Measurements from ENCODE around the gene STH.
"Not testable (repeated sequence)": the region's sequence is repeated elsewhere in the genome, so short reads cannot be mapped to it uniquely, and the experiment has no call there.

Gene STH, protein sequence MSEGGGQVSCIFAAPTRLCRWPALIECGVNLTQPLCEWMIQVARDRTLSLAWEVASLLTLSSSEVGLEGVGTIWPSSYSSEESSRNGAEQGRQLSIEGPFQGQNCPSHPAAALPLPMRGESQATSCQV

GRCh38 chr17:45998987-45999899, at the start of gene STH:
Gene STH (plus strand): TSS chr17:45999250. CDS start chr17:45999280, 30 bp downstream.
- no peak for DNase-seq

GRCh38 chr17:45949755-45950320, 49.2 kb upstream of the STH start:
- no peak for DNase-seq

DNA sequence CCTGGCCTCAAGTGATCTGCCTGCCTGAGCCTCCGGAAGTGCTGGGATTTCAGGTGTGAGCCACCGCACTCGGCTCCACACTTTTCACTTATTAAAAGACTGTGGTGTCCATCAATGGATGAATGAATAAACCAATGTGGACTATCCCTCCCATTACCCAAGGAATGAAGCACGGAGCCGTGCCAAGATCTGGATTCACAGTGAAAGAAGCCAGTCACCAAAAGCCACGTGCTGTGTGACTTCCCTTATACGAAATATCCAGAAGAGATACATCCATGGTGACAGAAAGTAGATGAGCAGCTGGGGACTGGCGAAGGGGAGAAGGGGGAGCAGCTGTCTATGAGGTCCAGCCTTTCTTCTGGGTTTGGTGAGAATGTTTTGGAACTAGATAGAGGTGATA, 48.2 kb upstream of the STH start:
- DNase-seq = no peak

DNA sequence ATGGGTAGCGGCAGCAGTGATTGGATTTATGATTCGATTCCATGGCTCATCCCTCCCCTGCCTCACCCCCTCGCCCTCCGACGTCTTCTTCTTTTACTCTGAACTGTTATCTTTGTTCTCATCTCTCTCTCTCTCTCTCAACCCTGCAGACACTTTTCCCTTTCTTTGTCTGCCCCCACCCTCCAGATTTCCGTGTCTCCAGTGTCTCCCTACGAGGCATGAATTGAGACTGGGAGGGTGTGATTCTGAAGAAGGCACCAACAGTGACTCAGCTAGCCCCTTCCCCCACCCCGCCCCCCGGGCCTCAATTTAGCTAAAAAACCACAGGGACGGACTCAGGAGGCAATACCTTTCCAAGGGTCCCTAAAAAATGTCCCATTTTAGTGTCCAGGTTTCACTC, 47.6 kb upstream of the STH start:
- DNase-seq = no peak

- DNase-seq = no peak
These were observed 47.1 kb upstream of the STH start for GRCh38 chr17:45951941-45952340.

- no peak for DNase-seq
These were observed 46.2 kb upstream of the STH start for GRCh38 chr17:45952814-45953320.

GRCh38 chr17:45953561-45953960, 45.5 kb upstream of the STH start:
- DNase-seq = no peak

DNA sequence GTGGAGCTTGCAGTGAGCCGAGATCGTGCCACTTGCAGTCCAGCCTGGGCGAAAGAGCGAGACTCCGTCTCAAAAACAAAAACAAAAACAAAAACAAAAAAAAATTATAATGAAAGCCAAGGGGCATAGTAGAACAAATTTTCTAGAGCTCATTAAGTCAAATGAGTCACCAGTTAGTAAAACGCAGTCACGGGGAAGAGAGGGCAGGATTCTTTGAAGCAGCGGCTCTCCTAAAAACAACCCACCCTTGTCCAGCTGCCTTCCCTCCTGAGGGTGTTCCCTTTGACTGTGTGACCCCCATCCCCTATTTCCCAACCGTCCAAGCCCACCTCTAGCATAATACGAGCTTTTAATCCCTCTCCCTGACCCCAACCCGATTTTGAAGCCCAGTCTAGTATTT, 44.1 kb upstream of the STH start:
- no peak for DNase-seq

- DNase-seq = no peak
These were observed 43.7 kb upstream of the STH start for GRCh38 chr17:45955326-45955725.

- DNase-seq = no peak
These were observed 43.0 kb upstream of the STH start for GRCh38 chr17:45956090-45956489.

GRCh38 chr17:45956746-45957145, 42.3 kb upstream of the STH start:
- not testable (repeated sequence) for DNase-seq

DNA sequence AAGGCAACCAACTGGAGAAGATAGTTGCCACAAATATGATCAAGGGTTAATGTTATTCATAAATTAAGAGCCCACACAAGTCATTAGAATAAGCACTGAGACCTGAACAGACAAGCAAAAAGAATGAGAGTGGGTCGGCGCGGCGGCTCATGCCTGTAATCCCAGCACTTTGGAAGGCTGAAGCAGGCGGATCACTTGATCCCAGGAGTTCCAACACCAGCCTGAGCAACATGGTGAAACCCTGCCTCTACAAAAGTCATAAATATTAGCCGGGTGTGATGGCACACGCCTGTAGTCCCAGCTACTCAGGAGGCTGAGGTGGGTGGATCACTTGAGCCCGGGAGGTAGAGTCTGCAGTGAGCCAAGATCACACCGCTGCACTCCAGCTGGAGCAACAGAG, 40.7 kb upstream of the STH start:
- no peak for DNase-seq

- DNase-seq = no peak
These were observed 39.9 kb upstream of the STH start for GRCh38 chr17:45958994-45959665.

DNA sequence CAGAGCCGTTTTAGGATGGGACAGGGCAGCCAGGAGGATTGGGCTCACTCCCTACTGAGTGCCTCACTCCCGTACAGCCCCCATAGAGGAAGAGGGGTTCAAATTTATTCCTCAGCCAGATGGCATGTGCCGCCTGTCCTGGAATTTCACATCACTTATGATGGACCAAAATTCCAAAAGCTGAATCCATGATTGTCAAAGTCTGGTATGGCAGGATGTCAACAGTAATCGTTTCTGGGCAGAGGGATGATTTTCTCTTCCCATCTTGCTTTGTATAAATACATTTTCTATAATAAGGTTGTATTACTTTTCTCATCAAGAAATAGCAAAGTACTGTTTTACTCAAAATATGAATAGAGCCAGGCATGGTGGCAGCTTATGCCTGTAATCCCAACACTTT, 38.7 kb upstream of the STH start:
- DNase-seq = no peak

DNA sequence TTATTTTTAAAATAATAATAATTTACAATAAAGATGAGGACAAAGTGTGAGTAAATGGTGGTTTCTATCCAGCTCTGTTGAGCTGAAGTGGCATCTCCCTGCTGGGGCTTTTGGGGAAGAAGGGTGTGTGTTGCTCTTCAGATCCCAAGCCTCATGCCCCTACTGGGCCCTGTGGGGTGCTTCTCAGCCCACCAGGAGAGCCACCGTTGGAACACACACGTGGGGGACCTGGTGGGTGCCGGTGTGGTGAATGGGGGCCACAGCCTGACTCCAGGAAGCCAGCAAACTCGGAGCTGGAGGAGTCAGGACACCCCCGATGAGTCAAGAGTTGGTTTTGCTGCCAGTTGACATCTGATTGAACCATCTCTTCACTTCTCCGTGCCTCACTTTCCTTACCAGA, 37.8 kb upstream of the STH start:
- DNase-seq = no peak

GRCh38 chr17:45962221-45962972, 36.7 kb upstream of the STH start:
- DNase-seq = no peak

DNA sequence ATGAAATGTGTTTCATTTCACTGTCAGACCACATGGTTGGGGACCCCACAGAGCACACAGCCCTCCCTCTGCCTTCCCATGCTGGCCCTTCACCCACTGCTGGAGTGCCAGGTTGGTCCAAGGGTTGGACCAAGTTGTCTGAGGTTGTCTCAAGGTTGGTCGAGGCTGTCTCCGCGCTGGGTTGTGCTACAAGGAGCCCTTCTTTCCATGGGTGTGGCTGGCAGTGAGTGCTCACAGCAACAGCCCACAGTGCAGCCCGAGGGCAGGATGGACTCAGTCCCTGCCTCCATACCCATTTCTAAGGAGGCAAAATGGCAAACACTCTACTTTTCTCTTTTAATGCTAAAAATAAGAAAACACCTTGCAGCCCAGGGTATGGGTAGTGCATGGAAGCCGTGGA, 35.8 kb upstream of the STH start:
- DNase-seq = no peak

DNA sequence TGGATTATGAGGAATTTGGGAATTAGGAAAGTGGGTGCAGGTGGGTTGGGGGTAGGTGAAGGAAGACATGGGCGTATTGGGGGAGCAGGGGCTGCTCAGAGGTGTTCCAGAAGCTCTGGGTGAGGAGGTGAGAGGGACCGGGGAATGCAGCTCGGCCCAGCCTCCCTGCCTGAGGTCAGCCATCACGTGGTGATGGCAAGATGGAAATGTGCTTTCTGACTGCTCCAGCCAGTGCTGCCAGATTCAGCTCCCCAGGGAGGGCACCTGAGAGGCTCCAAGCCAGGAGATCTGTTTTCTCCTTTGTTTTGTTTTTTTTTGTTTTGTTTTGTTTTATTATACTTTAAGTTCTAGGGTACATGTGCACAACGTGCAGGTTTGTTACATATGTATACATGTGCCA, 35.2 kb upstream of the STH start:
- DNase-seq = peak; percentile 48

DNA sequence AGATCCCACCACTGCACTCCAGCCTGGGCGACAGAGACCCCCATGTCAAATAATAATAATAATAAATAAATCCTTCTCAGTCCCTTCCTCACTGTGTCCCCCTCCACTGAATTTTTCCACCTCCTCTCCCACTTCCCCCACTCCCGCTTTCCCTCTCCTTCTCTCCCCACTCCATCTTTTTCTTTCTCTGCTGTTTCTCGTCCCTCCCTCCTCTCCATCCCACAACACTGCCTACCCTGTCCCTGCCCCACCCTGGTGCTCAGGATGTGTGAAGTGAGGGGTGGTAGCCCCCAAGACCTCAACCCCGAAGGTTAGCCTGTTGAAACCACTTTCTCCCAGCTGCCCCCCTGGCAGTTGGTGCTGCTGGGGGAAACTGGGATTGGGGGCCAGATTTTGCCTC, 34.4 kb upstream of the STH start:
- no peak for DNase-seq

DNA sequence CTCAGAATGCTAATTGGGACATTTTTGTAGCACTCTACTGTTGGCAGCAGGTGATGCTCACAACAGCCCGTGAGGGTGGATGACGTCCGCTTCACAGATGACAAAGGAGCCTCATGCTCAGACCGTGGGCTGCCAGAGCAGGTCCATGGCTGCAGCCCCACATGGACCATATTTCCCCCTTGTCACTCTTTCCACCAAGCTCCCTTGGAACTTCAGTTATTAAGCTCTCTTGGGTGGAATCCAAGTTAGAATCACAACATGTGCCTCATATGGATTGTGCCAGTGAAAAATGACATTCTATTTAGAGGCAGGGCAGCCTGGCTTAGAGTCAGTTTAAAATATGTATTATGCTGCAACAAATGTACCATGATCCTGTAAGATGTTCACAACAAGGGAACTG, 33.2 kb upstream of the STH start:
- no peak for DNase-seq

DNA sequence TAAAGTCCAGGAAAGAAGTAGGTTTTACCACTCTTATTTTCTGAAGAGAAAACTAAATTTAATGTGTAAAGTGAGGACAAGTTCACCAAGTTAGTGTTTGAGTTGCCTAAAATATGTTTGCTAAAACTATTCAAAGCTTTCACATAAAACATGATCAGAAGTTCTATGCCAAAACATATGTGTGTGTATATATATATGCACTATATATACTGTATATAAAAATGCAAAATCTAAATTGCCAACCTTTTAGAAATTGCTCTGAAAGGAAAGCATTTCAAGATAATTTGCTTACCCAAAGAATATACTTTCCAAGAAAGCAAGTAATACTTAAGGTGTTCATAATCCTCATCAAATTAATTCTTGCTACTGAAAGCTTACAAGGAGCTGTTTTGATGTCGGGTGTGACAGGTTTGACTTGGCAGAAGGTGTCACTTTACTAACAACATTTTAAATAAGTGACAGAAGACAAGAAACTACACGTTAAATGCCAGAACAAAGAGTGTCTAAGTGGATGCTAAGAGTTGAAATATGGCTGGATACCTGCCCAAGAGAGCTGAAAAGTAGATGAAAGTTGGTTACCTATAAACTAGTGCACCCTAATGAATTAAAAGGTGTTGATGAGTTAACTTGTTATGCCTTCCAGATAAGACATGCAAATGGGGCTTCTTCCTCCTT, 32.3 kb upstream of the STH start:
- DNase-seq = no peak

DNA sequence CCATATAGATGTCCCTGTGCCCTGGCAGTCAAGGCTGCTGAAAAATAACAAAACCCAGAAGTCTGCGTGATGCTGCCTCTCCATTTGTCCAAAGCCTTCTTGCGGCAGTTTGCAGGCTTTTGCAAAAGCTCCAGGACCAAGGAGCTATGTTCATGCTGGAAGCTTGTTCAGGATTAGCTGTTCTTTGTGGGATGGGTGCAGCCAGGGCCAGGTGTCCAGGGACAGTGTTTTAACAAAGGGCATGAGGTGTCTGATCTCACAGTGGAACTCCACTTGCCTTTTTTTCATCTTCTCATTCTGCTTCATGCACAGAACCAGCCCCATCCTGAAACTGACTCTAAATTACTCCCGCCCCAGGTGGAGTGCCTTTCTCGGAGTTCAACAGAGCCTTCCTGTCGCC, 31.7 kb upstream of the STH start:
- no peak for DNase-seq

Data from NCI-H2171 (cell line).